Loucy (cell line): ENCODE results near the gene AGFG1.

Source experiments
- H2AFZ ChIP-seq: fragments of 200-600 bp; sonication (generic); 2 replicates; pipeline ENCODE4 v1.6.0; 2016; ENCODE audit warnings: antibody characterized with exemption, mild to moderate bottlenecking, low read length, moderate library complexity
- H3F3A ChIP-seq: fragments of 200-600 bp; 2 replicates; pipeline ENCODE4 v1.6.0; 2016; ENCODE audit warnings: antibody characterized with exemption, low read depth, mild to moderate bottlenecking
- H3K27me3 ChIP-seq: fragments of 200-600 bp; sonication (generic); 2 replicates; pipeline ENCODE4 v1.6.1; 2014; ENCODE audit warnings: low read length, mild to moderate bottlenecking; ENCODE audit not compliant: insufficient read depth, poor library complexity, severe bottlenecking
- H3K36me3 ChIP-seq: fragments of 200-600 bp; sonication (generic); 2 replicates; pipeline ENCODE4 v1.6.1; 2016; ENCODE audit warnings: low read length; ENCODE audit not compliant: insufficient read depth
- H3K4me1 ChIP-seq: fragments of 200-600 bp; sonication (generic); 2 replicates; pipeline ENCODE4 v1.5.1; 2014; ENCODE audit warnings: low read length, mild to moderate bottlenecking; ENCODE audit not compliant: insufficient read depth, poor library complexity, severe bottlenecking
- H3K4me2 ChIP-seq: fragments of 200-600 bp; sonication (generic); 2 replicates; pipeline ENCODE4 v1.6.0; 2014; ENCODE audit warnings: antibody characterized with exemption, low read length, low read depth, mild to moderate bottlenecking; ENCODE audit not compliant: poor library complexity, severe bottlenecking
- H3K4me3 ChIP-seq: fragments of 200-600 bp; sonication (generic); 2 replicates; pipeline ENCODE4 v1.5.1; 2014; ENCODE audit warnings: low read length, mild to moderate bottlenecking, mixed read lengths; ENCODE audit not compliant: poor library complexity, severe bottlenecking
- H3K79me2 ChIP-seq: fragments of 200-600 bp; sonication (generic); 2 replicates; pipeline ENCODE4 v1.6.1; 2014; ENCODE audit warnings: low read length; ENCODE audit not compliant: insufficient read depth
- H3K9ac ChIP-seq: fragments of 200-600 bp; sonication (generic); 2 replicates; pipeline ENCODE4 v1.6.0; 2014; ENCODE audit warnings: mild to moderate bottlenecking, low read depth, low read length, moderate library complexity; ENCODE audit not compliant: poor library complexity, severe bottlenecking
- H3K9me2 ChIP-seq: fragments of 200-600 bp; sonication (generic); replicated peaks from 2 replicates; pipeline ENCODE4 v1.6.1; 2016; ENCODE audit warnings: low read depth, low read length, mixed read lengths
- H3K9me3 ChIP-seq: fragments of 200-600 bp; sonication (generic); 2 replicates; pipeline ENCODE4 v1.6.1; 2014; ENCODE audit warnings: mild to moderate bottlenecking, antibody characterized with exemption, low read length, low read depth; ENCODE audit not compliant: insufficient read depth
- H4K20me1 ChIP-seq: fragments of 200-600 bp; sonication (generic); 2 replicates; pipeline ENCODE4 v1.6.0; 2014; ENCODE audit warnings: antibody characterized with exemption, low read length, mild to moderate bottlenecking; ENCODE audit not compliant: insufficient read depth, poor library complexity, severe bottlenecking
- EZH2phosphoT487 ChIP-seq: fragments of 200-600 bp; IDR thresholded peaks from 2 replicates; pipeline ENCODE4 v1.6.1; 2018; ENCODE audit warnings: antibody characterized with exemption, mild to moderate bottlenecking, moderate library complexity, borderline replicate concordance
- TF ChIP-seq, protein P1 (sequence below): fragments of 200-600 bp; sonication (generic); conservative IDR thresholded peaks from 2 replicates; pipeline ENCODE4 v1.5.1; 2014; ENCODE audit warnings: mild to moderate bottlenecking, antibody characterized with exemption, low read length

AGFG1 gene

DNA sequence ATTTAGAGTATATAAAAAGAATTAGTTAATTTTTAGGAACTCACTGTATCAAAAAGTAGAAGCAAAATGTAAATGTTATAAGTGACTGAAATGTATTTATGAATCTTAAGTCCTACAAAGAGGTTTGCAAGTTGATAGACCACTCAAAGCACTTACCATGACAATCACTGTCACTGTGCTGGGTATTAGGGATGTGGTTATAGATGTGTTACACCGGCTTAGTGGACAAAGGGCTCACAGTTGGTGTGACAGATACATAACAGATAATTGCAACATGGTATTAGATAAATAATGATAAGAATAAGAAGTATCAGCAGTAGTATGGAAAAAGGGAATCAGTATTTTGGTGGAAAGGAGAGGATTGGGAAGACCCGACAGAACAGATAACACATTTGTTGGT is 21.6 kb downstream of the AGFG1 start:
- Histone ChIP-seq H3K27me3 (no peaks in the 10 kb centered on the region), H3K9me2 (no peaks in the 10 kb centered on the region), H3K4me2 (no peak overlapping the region), H2AFZ (no peak overlapping the region), H4K20me1 (peaks cover 51% of the 10 kb centered on the region), H3F3A (no peaks in the 10 kb centered on the region), H3K9ac (no peak overlapping the region), H3K36me3 (peaks cover 24% of the 10 kb centered on the region; the same call in 1 of the 2 replicates), H3K4me1 (no peaks in the 10 kb centered on the region), H3K4me3 (no peak overlapping the region), H3K9me3 (no peaks in the 10 kb centered on the region), H3K79me2 (peaks cover 81% of the 10 kb centered on the region)
- TF ChIP-seq, protein P1, sequence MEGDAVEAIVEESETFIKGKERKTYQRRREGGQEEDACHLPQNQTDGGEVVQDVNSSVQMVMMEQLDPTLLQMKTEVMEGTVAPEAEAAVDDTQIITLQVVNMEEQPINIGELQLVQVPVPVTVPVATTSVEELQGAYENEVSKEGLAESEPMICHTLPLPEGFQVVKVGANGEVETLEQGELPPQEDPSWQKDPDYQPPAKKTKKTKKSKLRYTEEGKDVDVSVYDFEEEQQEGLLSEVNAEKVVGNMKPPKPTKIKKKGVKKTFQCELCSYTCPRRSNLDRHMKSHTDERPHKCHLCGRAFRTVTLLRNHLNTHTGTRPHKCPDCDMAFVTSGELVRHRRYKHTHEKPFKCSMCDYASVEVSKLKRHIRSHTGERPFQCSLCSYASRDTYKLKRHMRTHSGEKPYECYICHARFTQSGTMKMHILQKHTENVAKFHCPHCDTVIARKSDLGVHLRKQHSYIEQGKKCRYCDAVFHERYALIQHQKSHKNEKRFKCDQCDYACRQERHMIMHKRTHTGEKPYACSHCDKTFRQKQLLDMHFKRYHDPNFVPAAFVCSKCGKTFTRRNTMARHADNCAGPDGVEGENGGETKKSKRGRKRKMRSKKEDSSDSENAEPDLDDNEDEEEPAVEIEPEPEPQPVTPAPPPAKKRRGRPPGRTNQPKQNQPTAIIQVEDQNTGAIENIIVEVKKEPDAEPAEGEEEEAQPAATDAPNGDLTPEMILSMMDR = no peak
- TF ChIP-seq EZH2phosphoT487 = no peak

DNA sequence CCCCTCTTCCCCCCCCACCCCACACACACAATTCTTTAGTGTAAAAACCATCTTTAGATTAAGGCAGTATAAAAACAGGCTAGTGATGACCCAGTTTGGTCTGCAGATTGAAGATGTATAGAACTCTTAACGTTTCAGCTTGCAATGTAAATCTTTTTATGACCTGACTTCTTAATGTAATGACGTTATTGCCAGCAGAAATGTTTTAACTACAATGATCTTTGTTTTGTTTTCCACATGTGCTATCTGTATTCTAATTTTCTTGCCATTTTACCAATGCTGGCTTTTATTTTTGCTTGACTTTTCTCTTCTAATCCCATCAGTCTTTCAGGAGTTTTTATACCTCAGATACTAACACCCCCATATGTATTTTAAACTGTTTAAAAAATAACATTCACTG is 25.2 kb downstream of the AGFG1 start:
- H3K79me2 ChIP-seq = peaks cover 80% of the 10 kb centered on the region
- H4K20me1 ChIP-seq = peaks cover 46% of the 10 kb centered on the region
- H3K9ac ChIP-seq = no peak overlapping the region
- H3K4me3 ChIP-seq = no peak overlapping the region
- no peak overlapping the region for H2AFZ ChIP-seq
- peaks cover 24% of the 10 kb centered on the region; the same call in 1 of the 2 replicates for H3K36me3 ChIP-seq
- H3K4me1 ChIP-seq = no peaks in the 10 kb centered on the region
- H3F3A ChIP-seq = no peaks in the 10 kb centered on the region
- no peak overlapping the region for H3K4me2 ChIP-seq
- no peak for TF ChIP-seq EZH2phosphoT487
- TF ChIP-seq, protein P1 = no peak
- no peaks in the 10 kb centered on the region for H3K9me2 ChIP-seq
- no peaks in the 10 kb centered on the region for H3K27me3 ChIP-seq
- no peaks in the 10 kb centered on the region for H3K9me3 ChIP-seq

DNA sequence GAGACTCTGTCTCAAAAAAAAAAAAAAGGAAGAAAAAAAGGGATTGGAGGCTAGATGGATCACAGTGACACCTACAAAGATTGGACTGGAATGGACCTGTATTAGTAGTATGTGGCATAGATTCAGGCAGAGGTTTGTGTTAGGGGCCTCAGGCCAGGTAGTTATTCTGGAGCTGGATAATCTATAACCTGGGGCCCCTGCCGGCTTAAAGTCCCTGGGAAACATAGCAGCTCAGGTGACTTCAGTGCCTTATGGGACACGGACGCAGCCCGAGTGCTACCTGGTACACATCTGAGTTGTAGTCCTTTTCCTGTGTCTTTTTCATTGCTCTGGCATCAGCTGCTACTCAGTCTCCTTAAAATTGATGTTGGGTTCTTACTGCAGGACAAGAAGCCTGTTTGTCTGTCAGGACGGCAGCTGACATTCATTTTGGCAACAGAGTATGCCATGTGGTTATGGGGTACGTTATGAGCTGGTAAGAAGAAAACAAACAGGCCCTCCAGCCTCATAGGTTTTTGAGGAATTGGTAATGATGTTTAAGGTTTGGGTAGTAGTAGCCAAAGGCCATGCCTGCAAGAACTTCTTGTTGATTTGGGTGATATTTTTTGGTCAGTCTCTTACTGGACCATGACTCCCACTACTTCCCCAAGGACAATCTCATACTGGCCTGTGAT is 27.8 kb downstream of the AGFG1 start:
- Histone ChIP-seq H3K9me2 (no peaks in the 10 kb centered on the region), H2AFZ (no peak overlapping the region), H3K27me3 (no peaks in the 10 kb centered on the region), H3K4me2 (no peak overlapping the region), H3K79me2 (peaks cover 87% of the 10 kb centered on the region), H3F3A (no peaks in the 10 kb centered on the region), H3K9me3 (no peaks in the 10 kb centered on the region), H4K20me1 (peaks cover 49% of the 10 kb centered on the region), H3K4me1 (peaks cover 3% of the 10 kb centered on the region), H3K4me3 (no peak overlapping the region), H3K36me3 (peaks cover 7% of the 10 kb centered on the region; the same call in 1 of the 2 replicates), H3K9ac (no peak overlapping the region)
- TF ChIP-seq, protein P1 = no peak
- TF ChIP-seq EZH2phosphoT487 = no peak
